ENCODE data around the gene MLLT1.

DNA sequence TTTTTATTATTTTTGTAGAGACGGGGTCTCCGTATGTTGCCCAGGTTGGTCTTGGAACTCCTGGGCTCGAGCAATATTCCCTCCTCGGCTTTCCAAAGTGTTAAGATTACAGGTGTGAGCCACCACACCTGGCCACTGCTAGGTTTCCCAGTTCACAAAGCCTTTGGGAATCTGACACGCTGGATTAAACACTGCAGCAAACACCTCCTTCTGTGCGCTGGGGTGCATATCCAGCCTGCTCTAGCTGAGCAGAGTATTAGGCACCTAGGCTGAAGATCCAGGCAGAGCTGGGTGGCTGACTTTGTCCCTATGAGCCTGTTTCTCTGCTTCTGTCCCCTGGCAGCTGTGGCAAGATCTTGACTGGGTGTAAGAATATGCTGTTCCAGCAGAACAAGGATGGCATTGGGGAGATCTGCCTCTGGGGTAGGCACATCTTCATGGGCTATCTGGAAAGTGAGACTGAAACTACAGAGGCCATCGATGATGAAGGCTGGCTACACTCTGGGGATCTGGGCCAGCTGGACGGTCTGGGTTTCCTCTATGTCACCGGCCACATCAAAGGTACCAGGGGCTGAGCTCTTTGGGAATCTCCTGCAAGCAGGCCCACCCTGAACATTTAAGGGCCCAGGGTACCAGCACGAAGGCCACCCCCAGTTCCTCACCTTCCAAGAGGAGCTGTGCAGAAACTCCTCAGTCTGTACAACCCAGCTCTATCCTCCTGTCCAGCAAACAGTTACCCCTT is 94.5 kb downstream of the MLLT1 start:
- no peak for TF ChIP-seq POLR2A (IDR thresholded peaks at IDR 0.05)
- TF ChIP-seq, protein P1, sequence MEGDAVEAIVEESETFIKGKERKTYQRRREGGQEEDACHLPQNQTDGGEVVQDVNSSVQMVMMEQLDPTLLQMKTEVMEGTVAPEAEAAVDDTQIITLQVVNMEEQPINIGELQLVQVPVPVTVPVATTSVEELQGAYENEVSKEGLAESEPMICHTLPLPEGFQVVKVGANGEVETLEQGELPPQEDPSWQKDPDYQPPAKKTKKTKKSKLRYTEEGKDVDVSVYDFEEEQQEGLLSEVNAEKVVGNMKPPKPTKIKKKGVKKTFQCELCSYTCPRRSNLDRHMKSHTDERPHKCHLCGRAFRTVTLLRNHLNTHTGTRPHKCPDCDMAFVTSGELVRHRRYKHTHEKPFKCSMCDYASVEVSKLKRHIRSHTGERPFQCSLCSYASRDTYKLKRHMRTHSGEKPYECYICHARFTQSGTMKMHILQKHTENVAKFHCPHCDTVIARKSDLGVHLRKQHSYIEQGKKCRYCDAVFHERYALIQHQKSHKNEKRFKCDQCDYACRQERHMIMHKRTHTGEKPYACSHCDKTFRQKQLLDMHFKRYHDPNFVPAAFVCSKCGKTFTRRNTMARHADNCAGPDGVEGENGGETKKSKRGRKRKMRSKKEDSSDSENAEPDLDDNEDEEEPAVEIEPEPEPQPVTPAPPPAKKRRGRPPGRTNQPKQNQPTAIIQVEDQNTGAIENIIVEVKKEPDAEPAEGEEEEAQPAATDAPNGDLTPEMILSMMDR (IDR thresholded peaks at IDR 0.05), result no peak

All from uterus (tissue), 2 donors.